Measurements from ENCODE around the gene NCKAP5. TPM values are rescaled to one million over a fixed set of nuclear protein-coding genes. Genes with fewer than 3 reads are reported as not detected.

NCKAP5 gene
- total and polyA plus RNA-seq, 9 of the 15 experiments (the other 6 are each of a cell fraction or from before 2014, with no cell fraction given), result not detected

DNA sequence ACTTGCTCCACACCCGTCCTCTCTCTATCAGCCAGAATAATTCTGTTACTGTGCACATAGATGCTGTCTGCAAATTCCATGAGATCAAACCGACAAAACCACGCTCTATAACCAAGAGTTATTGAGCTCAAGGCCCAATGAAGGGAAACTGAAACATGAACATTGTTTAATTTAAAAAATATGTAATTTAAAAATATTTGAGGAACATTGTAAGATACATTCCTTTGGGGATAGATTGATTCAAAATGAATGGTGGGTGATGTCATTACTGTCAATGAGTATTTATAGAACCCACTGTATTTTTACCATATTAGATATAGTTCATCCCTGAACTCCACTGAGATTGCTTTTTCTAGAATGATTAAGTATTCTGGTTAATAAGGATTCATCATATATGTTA lies 50.4 kb downstream of the NCKAP5 start:
- no peaks in the 10 kb centered on the region; the same call in 1 of the 2 replicates for H3K9me3 ChIP-seq (replicated peaks; ENCODE audit: control insufficient read depth, insufficient read depth, low read depth, low read length)
- FAIRE-seq, result no peak
- POLR2A ChIA-PET, result interaction anchor here (1.1 kb wide), 1 partner anchor 17 kb away, joined by 3 read pairs; no protein-coding TSS in a partner anchor
- H3K27ac ChIP-seq (ENCODE audit: extremely low read depth, low read depth, low read length), result no peak overlapping the region
- TF ChIP-seq CTCFL (IDR thresholded peaks at IDR 0.05; ENCODE audit: borderline replicate concordance, insufficient read depth, low read depth, low read length, poor library complexity, severe bottlenecking) (no peak), ZNF668 (CRISPR knock-in tag; IDR thresholded peaks at IDR 0.05) (no peak), TOE1 (IDR thresholded peaks at IDR 0.05; ENCODE audit: borderline replicate concordance) (no peak), TOE1 (CRISPR knock-in tag; IDR thresholded peaks at IDR 0.05; ENCODE audit: borderline replicate concordance, low read depth) (no peak)
- no peaks in the 10 kb centered on the region for H3K4me1 ChIP-seq (replicated peaks in 1 of 2; ENCODE audit: control insufficient read depth in 2 of 2, insufficient read depth in 2 of 2, low read length in 2 of 2)
- no peaks in the 10 kb centered on the region for H3K9me1 ChIP-seq (ENCODE audit: control insufficient read depth, insufficient read depth, low read length)
- no peak for ATAC-seq
- H3K36me3 ChIP-seq (ENCODE audit: control insufficient read depth, insufficient read depth, low read length), result no peaks in the 10 kb centered on the region
- no peaks in the 10 kb centered on the region for H3K27me3 ChIP-seq (ENCODE audit: control insufficient read depth in 2 of 2, insufficient read depth in 2 of 2, low read length in 2 of 2)
- WGBS (ENCODE audit: insufficient coverage, low coverage, missing lambda C conversion rate), result 2% methylated on average over 3 of the region's 3 CpGs
- H3K4me3 ChIP-seq, result no peak overlapping the region
- H2AFZ ChIP-seq (ENCODE audit: low read depth, low read length), result no peak overlapping the region
- intact Hi-C loops (cut with micrococcal nuclease), result no loop called here
- no TSS peak for BruUV-seq (replicated peaks)
- no peak overlapping the region for H3K4me2 ChIP-seq (ENCODE audit: insufficient read depth, low read length)
- CTCF ChIA-PET (ENCODE audit: low intra/inter-chr PET ratio), result no interaction called here
- in situ Hi-C loops (cut with MboI), result no loop called here
- H4K20me1 ChIP-seq (replicated peaks; ENCODE audit: control insufficient read depth, insufficient read depth, low read length), result no peaks in the 10 kb centered on the region
- no peaks in the 10 kb centered on the region for H3K79me2 ChIP-seq (ENCODE audit: control insufficient read depth, insufficient read depth, low read length)
- no peak overlapping the region for H3K9ac ChIP-seq (ENCODE audit: insufficient read depth in 1 of 2, low read depth in 2 of 2, low read length in 2 of 2)
- DNase-seq (ENCODE audit: extremely low read depth in 1 of 4, low spot score in 3 of 4), result no peak

All from K562 (cell line).